B cell (primary cell): ENCODE results near the gene IFNA7. TPM values are rescaled to one million over a fixed set of nuclear protein-coding genes. Genes with fewer than 3 reads are reported as not detected.
"Not testable (repeated sequence)": the region's sequence is repeated elsewhere in the genome, so short reads cannot be mapped to it uniquely, and the experiment has no call there.

Source experiments
- ATAC-seq: fragments of 200-7000 bp; cut with Tn5 transposase; one replicate; pipeline ENCODE4 v1.10.0; 2021; ENCODE audit warnings: low read depth, mild to moderate bottlenecking, moderate number of reproducible peaks, moderate library complexity
- CTCF ChIA-PET: fragments of 350-600 bp; sonication (Branson Sonifier 250); formaldehyde crosslinking; loops from one replicate; lab custom pipeline; 2021; ENCODE audit warnings: antibody characterized with exemption, inconsistent platforms; lab: Charles Lee
- POLR2A ChIA-PET: fragments of 350-600 bp; sonication (Branson Sonifier 250); formaldehyde crosslinking; loops from one replicate; lab custom pipeline; 2021; ENCODE audit warnings: antibody characterized with exemption; lab: Charles Lee
- DNase-seq: peaks from one replicate; pipeline ENCODE4 v3.0.0; 2013
- H2AFZ ChIP-seq: 2 replicates; pipeline ENCODE4 v1.6.1; 2012; ENCODE audit warnings: mild to moderate bottlenecking, low read depth, low read length; ENCODE audit not compliant: insufficient read depth, poor library complexity, severe bottlenecking
- H3K27ac ChIP-seq, 2 donors: 1 replicate in 1 of 2; 2 replicates in 1 of 2; pipeline ENCODE4 v1.5.1; 2012 to 2013; ENCODE audit warnings: low read length in 2 of 2, mild to moderate bottlenecking in 2 of 2, moderate library complexity in 1 of 2
- H3K27me3 ChIP-seq, 4 experiments: fragments of 200-600 bp in 1 of 4; sonication (generic) in 1 of 4; replicated peaks in 1 of 4; 1 replicate in 2 of 4; 2 replicates in 2 of 4; pipeline versions ENCODE4 v1.6.1 to v1.7.0; 2013 to 2016; ENCODE audit warnings: low read length in 3 of 4, mild to moderate bottlenecking in 2 of 4, mixed read lengths in 1 of 4, moderate library complexity in 1 of 4; ENCODE audit not compliant: insufficient read depth in 4 of 4, control insufficient read depth in 3 of 4; ENCODE audit errors: control extremely low read depth in 1 of 4
- H3K36me3 ChIP-seq, 2 experiments: replicated peaks in 1 of 2; 1 replicate in 1 of 2; 2 replicates in 1 of 2; pipeline versions ENCODE4 v1.6.1 to v1.7.1; 2013; ENCODE audit warnings: low read length in 1 of 2; ENCODE audit not compliant: insufficient read depth in 2 of 2, control insufficient read depth in 1 of 2; ENCODE audit errors: control extremely low read depth in 1 of 2, extremely low read depth in 1 of 2
- H3K4me1 ChIP-seq, 2 donors: fragments of 200-600 bp in 1 of 2; sonication (generic) in 1 of 2; 1 replicate in 1 of 2; 2 replicates in 1 of 2; pipeline versions ENCODE4 v1.5.1 to v1.6.1; 2013 to 2017; ENCODE audit warnings: low read length in 2 of 2; ENCODE audit not compliant: control insufficient read depth in 2 of 2, insufficient read depth in 2 of 2
- H3K4me2 ChIP-seq: replicated peaks from 2 replicates; pipeline ENCODE3; 2012; ENCODE audit warnings: mild to moderate bottlenecking, low read depth, low read length; ENCODE audit not compliant: poor library complexity, severe bottlenecking
- H3K4me3 ChIP-seq, 5 experiments: fragments of 200-600 bp in 1 of 5; sonication (generic) in 1 of 5; 1 replicate in 3 of 5; 2 replicates in 2 of 5; pipeline versions ENCODE4 v1.5.1 to v1.7.0; 2011 to 2016; ENCODE audit warnings: low read length in 4 of 5, mild to moderate bottlenecking in 4 of 5, low read depth in 2 of 5, control low read depth in 1 of 5, moderate library complexity in 1 of 5; ENCODE audit not compliant: insufficient read depth in 1 of 5; ENCODE audit errors: control extremely low read depth in 1 of 5, extremely low read depth in 1 of 5
- H3K79me2 ChIP-seq: fragments of 200-600 bp; sonication (generic); one replicate; pipeline ENCODE4 v1.6.0; 2016; ENCODE audit warnings: low read length; ENCODE audit not compliant: control insufficient read depth, insufficient read depth
- H3K9ac ChIP-seq: fragments of 200-600 bp; sonication (generic); 2 replicates; pipeline ENCODE4 v1.6.1; 2017; ENCODE audit warnings: mild to moderate bottlenecking, low read length, moderate library complexity
- H3K9me3 ChIP-seq, 3 donors: one replicate each; pipeline versions ENCODE4 v1.6.1 to v1.7.1; 2013; ENCODE audit warnings: low read length in 2 of 3; ENCODE audit not compliant: control insufficient read depth in 2 of 3, insufficient read depth in 1 of 3; ENCODE audit errors: control extremely low read depth in 1 of 3
- H4K20me1 ChIP-seq: 2 replicates; pipeline ENCODE4 v1.6.0; 2012; ENCODE audit warnings: mild to moderate bottlenecking, low read length; ENCODE audit not compliant: insufficient read depth, control insufficient read depth, poor library complexity, severe bottlenecking
- H3K27ac Mint-ChIP-seq: one replicate; pipeline ENCODE4 v1.8.0; 2021; ENCODE audit warnings: mixed read lengths
- H3K27me3 Mint-ChIP-seq: one replicate; pipeline ENCODE4 v1.8.0; 2021; ENCODE audit warnings: mixed read lengths
- H3K4me1 Mint-ChIP-seq: one replicate; pipeline ENCODE4 v1.8.0; 2021; ENCODE audit warnings: mixed read lengths
- H3K4me3 Mint-ChIP-seq: one replicate; pipeline ENCODE4 v1.8.0; 2021; ENCODE audit warnings: mixed read lengths
- H3K9me3 Mint-ChIP-seq: one replicate; pipeline ENCODE4 v1.8.0; 2022; ENCODE audit warnings: mixed read lengths; ENCODE audit not compliant: insufficient read depth
- EZH2 ChIP-seq: IDR thresholded peaks from 2 replicates; pipeline ENCODE4 v1.6.1; 2012; ENCODE audit warnings: borderline replicate concordance, low read depth, mild to moderate bottlenecking, moderate library complexity, low read length; ENCODE audit not compliant: insufficient read depth, poor library complexity, severe bottlenecking
- WGBS: methylation state at CpG from one replicate; pipeline ENCODE4 v1.1.5; 2013; ENCODE audit warnings: missing lambda C conversion rate; ENCODE audit not compliant: insufficient coverage; 5-methylcytosine and 5-hydroxymethylcytosine counted together
- intact Hi-C: fragments of 100-400 bp; cut with micrococcal nuclease; formaldehyde crosslinking; loops from one replicate; pipeline ENCODE4 v1.10.0; 2022
- polyA minus RNA-seq: library from RNA; depleted of rRNA, polyadenylated mRNA; stranded (reverse); fragments of >200 nt; gene quantifications from 2 replicates; pipeline ENCODE4 v1.2.3, GENCODE V29; 2012
- polyA plus RNA-seq: library from polyadenylated mRNA; depleted of rRNA; stranded (reverse); fragments of >200 nt; gene quantifications from 2 replicates; pipeline ENCODE4 v1.2.3, GENCODE V29; 2012
- total RNA-seq, 2 donors: library from RNA; stranded (reverse); fragments of 120-200 nt in 1 of 2; gene quantifications; 1 replicate in 1 of 2; 2 replicates in 1 of 2; pipeline versions ENCODE4 v1.2.3 to v1.2.4, GENCODE V29; 2013 to 2022
- TF ChIP-seq, protein P1 (sequence below): fragments of 200-600 bp; IDR thresholded peaks from one replicate; pipeline ENCODE4 v1.8.0; 2022; ENCODE audit warnings: antibody characterized with exemption, mild to moderate bottlenecking

The IFNA7 gene
- not detected in 2 replicates for total RNA-seq
- total RNA-seq (2013) = not detected
- not detected in 2 replicates for polyA plus RNA-seq
- not detected in 2 replicates for polyA minus RNA-seq

DNA sequence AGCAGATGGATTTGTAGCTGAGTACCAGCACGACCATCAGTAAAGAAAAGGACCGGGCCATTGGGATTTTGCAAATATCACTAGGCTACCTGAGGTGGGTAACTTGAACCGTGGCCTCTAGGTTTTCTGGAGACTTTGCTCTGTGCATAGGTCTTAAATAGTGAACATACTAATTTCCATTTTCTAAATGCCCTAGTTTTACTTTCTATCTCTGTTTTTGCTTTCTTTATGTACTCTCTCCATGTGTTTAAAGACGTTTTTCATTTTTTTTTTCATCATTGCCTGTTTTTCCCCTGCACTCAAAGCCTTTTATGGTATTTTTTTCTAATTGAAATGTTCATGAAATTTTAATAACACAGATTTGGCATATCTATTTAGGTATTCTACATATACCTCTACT lies at the start of gene IFNA7:
IFNA7 (minus strand) TSS at position 101 of the 400 bp plus-strand sequence; CDS start at position 61, 40 bp downstream.
- H3K27me3 ChIP-seq, H3K4me1 ChIP-seq, POLR2A ChIA-PET, H3K27ac Mint-ChIP-seq, H2AFZ ChIP-seq, H3K9me3 ChIP-seq, H3K4me1 Mint-ChIP-seq, H3K36me3 ChIP-seq, intact Hi-C loops, H4K20me1 ChIP-seq, H3K4me3 ChIP-seq, H3K27ac ChIP-seq, H3K9ac ChIP-seq, H3K79me2 ChIP-seq, DNase-seq, H3K4me2 ChIP-seq, H3K4me3 Mint-ChIP-seq, H3K9me3 Mint-ChIP-seq, ATAC-seq: not testable (repeated sequence)
- CTCF ChIA-PET = interaction anchor here (1.5 kb wide), 1 partner anchor 19 kb away, joined by 4 read pairs; no protein-coding TSS in a partner anchor
- H3K27me3 Mint-ChIP-seq = peaks cover 31% of the 10 kb centered on the region
- WGBS = 94% methylated on average over 2 of the region's 4 CpGs

DNA sequence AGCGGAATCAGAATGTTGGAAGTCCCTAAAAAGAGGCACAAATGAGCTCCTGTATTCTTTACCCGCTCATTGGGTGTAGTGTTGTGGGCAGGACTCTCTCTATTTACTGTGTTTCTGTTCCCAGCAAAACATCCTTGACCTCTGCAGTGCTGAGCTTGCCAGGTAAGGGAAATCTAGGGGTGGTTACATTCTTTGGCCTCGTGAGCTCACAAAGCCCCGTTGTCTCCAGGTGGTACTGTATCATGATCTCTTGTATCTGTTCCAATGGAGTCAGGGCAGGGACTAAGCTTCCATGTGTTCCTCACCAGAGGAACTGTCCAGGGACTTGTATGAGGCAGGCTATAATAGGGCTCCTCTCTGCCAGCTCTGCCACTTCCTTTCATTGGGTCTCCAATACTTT lies 49.6 kb upstream of the IFNA7 start:
- ATAC-seq (no peak), DNase-seq (no peak)
- Mint-ChIP-seq H3K27ac (no peak overlapping the region), H3K27me3 (peaks cover 40% of the 10 kb centered on the region), H3K9me3 (no peaks in the 10 kb centered on the region), H3K4me1 (peaks cover 5% of the 10 kb centered on the region), H3K4me3 (no peak overlapping the region)
- Histone ChIP-seq H4K20me1 (no peaks in the 10 kb centered on the region), H3K4me3 (no peak overlapping the region), H3K9ac (no peak overlapping the region), H3K27ac (no peak overlapping the region), H3K79me2 (no peaks in the 10 kb centered on the region), H3K27me3 (no peaks in the 10 kb centered on the region), H3K9me3 (no peaks in the 10 kb centered on the region), H2AFZ (no peak overlapping the region), H3K4me1 (peaks cover 2 to 3% of the 10 kb centered on the region in 2 donors), H3K4me2 (no peak overlapping the region), H3K36me3 (no peaks in the 10 kb centered on the region)
- intact Hi-C loops = no loop called here
- 88% methylated on average over 2 of the region's 4 CpGs for WGBS
- CTCF ChIA-PET = interaction anchor here (1.5 to 2.8 kb wide), 6 partner anchors 13 to 539 kb away, joined by 5 to 11 read pairs (median 8); no protein-coding TSS in a partner anchor
- POLR2A ChIA-PET = no interaction called here
- TF ChIP-seq, protein P1, sequence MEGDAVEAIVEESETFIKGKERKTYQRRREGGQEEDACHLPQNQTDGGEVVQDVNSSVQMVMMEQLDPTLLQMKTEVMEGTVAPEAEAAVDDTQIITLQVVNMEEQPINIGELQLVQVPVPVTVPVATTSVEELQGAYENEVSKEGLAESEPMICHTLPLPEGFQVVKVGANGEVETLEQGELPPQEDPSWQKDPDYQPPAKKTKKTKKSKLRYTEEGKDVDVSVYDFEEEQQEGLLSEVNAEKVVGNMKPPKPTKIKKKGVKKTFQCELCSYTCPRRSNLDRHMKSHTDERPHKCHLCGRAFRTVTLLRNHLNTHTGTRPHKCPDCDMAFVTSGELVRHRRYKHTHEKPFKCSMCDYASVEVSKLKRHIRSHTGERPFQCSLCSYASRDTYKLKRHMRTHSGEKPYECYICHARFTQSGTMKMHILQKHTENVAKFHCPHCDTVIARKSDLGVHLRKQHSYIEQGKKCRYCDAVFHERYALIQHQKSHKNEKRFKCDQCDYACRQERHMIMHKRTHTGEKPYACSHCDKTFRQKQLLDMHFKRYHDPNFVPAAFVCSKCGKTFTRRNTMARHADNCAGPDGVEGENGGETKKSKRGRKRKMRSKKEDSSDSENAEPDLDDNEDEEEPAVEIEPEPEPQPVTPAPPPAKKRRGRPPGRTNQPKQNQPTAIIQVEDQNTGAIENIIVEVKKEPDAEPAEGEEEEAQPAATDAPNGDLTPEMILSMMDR = no peak
- no peak for TF ChIP-seq EZH2
